IPS-NIHi11 (cell line): ENCODE data around the gene SEMA3D.
A peak's percentile ranks its signal among the peaks of the same experiment; 100 is the strongest.

ENCODE experiments used
- DNase-seq: peaks from one replicate; pipeline ENCODE4 v3.0.0; 2012; ENCODE audit warnings: mixed read lengths, low spot score

Gene SEMA3D

DNA sequence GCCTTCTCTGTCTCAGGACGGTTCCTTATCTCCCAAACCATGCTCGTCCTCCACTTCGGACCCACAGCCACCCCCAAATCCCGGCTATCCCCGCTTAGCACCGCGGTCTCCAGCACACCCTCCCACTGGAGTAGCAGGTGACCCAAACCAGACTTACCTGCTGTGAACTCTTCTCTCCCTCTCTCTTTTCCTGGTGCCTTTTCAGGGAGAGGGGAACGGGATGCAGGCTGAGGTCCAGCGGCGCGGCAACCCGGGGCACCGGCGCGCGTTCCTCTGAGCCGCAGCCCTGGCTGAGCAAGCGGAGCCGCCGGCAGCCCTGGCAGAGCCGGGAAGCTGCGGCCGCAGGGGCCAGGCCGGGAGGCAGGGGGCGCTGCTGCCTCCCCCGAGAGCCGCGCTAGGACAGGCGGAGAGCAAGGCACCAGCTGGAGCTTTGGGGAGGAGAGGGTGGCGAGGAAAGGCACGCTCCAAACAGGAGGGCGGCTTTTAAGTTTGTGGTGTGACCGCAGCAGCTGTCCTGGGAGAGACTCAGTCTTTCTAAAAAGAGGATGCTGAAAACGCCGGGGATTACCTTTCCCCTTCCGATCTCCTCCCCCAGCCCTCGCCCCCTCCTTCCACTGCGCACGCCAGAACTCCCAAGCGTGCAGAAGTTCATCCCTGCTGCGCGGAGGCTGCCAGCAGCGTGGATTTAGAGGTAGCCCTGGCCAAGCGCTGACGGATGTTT lies at the start of gene SEMA3D:
Gene SEMA3D, minus strand, starts transcription at position 536 of the 721 bp plus-strand sequence. CDS start 65,165 bp downstream, outside the sequence.
- DNase-seq: peak; percentile 88

DNA sequence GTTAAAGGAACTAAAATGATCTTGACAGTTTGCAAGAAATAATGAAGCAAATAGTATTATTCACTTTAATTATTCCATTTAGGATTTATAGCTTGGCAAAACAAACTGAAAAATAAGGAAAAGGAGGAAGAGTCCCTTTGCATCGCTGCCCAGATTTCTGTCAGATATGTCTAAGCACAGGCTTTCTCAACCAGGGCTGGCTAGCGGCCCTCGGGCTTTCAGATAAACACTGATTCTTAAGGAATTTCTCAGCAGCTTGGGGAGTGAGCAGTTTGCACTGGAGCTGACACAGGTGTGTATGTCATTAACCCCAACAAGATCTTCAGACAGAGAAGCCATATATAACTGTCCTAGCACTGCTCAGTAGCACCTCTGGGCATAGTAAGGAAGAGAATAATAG lies 47.9 kb upstream of the SEMA3D start:
- DNase-seq: no peak

DNA sequence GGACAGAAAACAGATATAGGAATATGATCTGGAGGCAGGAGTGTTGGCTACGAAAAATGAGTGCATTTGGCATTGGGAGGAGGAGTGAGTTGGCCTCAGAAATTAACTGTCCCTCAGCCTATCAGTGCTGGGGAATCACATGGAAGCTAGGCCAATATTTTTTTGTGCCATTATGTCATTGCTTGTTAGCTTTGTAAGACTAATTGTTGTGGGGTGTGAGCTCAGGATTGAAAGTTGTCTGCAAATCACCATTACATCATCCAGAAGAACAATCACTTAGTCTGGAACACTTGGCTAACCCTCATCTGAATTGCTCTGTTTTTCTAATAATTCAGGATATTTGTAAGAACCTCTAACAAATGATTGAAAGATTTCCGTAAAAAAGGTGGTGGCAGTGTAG lies 45.2 kb upstream of the SEMA3D start:
- DNase-seq: no peak

DNA sequence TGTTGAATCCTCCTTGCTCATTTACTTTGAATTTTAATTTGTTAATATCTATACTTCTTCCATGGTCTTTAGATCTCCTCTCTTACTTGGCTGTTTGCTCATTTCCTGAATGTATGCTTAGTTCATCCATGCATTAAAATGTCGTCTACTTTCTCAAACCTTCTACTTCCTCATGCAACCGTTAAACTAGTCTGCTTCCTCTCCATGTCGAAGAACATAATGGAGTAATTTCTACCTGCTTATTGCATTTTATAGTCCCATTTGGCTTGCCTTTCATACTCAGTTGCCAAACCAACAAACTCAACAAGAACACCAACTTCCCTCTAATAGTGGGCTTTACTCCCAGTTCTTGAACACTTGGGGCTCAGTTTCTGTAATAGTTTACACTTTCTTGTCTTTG lies 43.8 kb upstream of the SEMA3D start:
- no peak for DNase-seq

DNA sequence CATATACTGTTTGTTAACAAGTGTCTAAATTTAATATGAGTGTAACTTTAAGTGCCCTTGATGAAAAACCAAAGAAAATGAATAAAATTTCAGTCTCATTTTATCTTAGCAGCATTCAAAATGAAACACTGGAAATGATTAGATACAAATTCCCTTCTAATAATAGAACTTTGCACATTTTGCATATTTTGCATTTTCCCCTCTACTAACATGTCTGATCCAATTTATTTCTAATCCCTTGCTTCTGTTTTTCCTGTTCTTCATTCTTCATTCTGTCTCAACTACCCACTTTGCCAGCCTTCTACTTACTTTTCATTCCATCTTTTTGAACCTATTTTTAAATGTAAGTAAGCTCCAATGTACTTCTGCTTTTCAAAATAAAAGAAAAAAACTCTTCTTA lies 42.7 kb upstream of the SEMA3D start:
- no peak for DNase-seq

DNA sequence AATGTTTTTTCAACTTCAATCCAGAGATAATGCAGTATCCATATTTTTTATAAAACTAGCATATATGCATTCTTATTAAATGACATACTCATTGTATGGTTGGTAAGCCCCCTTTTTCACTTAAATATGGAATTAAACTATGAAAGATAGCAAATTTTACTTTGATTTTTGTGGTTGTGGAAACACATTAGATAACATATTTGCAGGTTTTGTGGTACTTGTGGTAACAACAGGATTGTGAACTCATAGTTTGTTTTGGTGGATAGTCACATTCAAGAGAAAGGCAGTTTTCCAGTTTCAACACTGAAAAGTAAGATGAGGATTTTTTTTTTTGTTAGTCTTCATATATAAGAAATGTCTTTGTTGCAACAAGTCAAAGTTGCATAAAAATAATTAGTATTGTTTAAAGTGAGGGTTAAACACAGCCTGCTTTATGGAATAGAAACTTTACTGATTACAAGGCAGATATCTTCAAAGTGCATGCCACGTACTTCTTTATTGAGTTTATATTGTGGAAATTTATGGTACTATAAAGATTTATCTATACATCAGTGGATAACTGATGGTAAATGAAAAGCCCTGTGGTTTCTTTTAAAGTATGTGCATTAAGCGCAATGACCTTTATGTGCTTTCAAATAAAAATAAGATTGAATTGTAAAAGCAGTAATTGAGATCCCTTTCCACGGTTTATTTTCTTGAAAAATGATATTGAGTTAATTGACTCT lies 39.7 kb upstream of the SEMA3D start:
- DNase-seq: no peak

DNA sequence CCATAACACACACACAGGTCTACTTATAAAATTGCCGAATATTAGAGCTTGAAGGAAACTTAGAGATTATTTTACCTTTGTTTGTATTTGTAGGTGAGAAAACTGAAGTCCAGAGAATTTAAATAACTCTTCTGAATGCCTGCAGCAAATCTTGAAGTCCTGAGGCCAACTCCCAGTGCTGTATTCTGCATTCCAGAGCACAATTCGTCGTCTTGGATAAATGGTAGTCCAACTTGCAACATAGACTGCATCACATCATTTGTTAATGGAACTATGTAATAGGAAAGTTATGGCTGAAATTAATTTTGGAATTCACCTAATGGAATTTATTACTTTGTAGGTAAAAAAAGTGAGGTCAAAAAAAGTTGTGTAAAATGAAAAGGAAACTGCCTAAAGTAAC lies 37.3 kb upstream of the SEMA3D start:
- no peak for DNase-seq

DNA sequence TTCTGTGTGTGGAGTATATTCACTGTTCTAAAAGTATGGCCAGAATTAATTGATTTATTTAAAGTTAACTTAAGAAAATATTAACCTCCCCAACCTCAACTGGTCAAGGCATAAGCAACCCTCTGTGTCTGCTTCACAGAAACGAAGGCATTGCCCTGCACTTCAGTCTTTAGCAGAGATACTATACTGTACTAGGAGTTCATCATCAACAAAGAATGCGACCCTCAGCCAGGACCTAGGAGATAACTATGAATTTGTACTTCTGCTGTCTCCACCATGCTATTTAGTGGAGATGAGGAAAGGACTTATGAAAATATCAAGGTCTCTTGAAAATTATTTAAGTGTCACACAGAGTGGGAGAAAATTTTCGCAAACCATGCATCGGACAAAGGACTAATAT lies 35.7 kb upstream of the SEMA3D start:
- no peak for DNase-seq

DNA sequence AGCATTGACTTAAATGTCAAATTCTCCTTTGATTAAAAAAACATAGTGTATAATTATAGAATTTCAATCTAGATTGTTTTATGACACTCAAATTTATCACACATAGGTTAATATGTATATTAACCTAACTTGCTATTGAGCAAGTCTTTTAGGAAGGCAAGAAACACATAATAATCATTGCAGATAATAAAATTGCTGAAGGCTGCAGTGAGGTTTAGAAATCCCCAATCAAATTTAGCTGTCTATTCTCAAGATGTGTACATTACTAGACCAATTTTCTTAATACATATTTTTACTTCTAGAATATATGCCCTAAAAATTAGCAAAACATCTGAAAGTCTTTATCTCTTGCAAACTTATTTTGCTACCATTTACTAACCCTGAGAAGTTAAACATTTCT lies 34.9 kb upstream of the SEMA3D start:
- no peak for DNase-seq

DNA sequence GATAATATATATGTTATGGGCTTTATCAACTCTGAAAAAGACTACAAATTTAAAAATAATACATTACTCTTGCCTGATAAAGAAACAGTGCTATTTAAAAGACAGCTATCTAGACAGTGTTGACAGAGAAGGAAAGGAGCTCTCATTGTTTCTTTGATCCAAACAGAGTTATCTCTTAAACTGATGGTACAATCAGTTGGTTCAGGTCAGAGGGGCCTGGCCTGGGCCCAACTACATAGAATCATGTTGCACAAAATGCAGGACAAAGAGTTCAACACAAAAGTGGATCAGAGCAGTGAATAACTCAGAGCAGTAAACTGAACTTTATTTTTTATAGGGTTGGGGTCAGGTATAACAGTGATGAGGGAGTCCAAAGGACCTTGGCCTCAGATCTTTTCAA lies 33.8 kb upstream of the SEMA3D start:
- no peak for DNase-seq

DNA sequence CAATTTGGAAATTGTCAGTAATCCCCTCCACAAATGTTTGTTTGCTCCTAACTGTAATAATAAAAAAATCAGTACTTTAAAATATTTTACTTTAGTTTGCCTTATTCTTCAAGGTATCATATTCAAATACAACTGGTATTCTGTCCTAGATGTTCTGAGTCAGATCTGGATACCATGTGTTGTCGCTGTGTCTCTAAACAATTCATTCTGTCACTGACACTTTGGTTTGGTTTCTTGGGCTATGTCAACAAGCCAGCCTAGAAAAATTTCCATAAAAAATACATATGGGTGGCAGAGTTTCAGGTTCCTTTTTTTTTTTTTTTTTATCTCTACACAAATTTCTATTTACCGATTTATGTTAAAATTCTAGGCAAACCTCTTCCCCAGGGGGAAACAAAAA lies 33.2 kb upstream of the SEMA3D start:
- no peak for DNase-seq

DNA sequence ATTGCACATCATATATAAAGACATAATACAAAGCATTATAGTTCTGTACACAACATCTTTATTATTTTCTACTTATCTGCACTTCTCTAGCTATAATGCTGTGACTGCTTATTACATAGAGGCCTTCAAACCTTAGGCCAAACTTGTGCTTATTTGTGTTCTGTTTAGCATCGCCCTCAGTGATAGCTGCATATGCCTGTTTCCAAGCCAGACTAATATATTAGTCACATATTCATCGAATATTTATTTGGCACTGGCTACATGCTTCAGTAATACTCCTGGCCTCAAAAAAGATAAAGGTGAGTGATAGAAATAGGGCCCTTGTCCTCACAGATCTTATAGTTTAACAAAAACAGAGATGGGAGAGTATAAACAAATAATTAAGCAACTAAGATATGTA lies 30.2 kb upstream of the SEMA3D start:
- no peak for DNase-seq

DNA sequence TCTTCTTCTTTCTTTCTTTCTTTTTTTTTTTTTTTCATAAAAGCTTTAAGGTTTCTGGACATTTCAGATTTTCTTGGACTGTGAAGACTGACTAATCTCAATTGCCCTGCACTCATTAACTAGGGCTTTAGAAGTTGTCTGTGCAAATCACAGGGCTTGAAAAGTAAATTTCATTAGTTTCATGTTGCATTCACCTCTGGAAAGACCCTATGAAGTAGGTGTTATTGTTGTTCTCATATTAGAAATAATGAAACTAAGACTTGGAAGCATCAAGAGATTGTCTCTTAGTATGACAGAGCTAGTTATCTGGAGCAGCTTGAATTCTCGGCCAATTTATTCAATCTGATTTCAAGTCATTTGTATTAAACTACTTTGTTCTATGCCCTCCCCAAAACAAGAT lies 28.2 kb upstream of the SEMA3D start:
- no peak for DNase-seq

DNA sequence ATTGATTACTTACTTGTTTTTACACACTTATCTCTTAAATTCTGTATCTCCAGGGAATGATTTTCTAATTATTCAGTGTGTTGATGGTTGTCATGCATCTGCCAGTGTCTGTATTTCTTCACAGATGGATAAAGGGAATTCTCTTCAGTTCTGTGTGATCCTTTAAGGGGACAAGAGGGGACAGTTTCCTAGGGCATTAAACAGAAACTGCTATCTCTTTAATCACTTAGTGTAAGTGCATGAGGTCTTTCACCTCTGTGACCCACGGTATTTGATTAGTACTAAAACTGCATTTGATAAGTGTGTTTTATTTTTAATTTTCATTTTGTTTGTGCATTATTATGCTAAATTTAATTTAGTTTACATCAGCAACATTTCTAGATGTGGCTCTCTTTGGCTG lies 26.6 kb upstream of the SEMA3D start:
- DNase-seq: no peak

DNA sequence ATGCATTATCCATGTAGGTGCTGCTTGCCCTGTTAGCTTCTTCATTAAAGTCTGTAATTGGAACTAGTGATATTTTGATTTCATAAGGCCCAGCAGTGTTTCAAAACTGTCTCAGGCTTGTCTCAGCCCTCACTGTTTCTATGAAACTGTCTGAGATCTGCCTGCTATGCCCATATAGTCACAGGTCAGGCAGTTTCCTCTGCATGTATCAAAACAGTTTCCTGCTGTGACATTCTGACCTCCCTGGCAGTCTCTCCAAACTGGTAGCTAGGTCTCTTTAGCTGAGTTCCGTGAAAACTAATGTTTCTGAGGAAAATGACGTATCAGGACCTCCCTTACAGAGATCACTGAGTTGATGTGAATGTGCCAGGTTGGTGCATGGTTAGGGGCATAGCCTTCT lies 18.9 kb upstream of the SEMA3D start:
- DNase-seq: no peak

DNA sequence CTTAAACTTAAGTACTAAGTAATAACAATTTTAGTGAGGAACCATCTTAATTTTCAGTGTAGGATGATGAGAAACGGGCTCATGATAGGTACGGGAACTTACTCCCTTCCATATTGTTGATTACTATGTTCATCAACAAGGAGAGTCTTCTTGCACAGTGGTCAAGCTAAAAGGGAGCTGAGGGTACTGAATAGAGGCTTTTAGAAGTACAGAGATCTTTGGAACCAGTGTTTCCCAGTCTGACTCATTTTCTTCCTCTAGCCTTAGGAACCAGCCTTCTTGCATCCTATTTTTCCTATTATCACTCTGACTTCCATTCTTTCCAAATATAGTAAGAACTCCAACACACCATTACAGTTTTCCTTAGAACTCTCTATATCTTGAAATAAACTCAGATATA lies 17.6 kb upstream of the SEMA3D start:
- no peak for DNase-seq

DNA sequence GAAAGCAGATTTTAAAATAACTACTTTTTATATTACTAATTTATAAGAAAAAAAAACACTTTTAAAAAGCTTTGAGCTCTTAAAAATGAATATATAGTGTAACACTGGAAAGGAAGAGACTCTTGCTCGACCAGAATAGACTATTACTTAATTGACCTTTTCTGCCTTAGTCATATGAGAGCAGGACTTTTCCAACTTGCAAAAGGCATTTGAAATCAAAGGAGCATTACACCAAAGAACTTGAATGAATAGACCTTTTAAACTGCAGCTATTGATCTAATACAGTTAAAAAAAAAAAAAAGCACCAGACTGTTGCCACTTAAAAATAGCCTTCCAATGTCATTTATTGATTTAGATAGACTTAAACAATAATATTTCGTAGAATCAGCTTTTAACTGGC lies 17.2 kb upstream of the SEMA3D start:
- no peak for DNase-seq

DNA sequence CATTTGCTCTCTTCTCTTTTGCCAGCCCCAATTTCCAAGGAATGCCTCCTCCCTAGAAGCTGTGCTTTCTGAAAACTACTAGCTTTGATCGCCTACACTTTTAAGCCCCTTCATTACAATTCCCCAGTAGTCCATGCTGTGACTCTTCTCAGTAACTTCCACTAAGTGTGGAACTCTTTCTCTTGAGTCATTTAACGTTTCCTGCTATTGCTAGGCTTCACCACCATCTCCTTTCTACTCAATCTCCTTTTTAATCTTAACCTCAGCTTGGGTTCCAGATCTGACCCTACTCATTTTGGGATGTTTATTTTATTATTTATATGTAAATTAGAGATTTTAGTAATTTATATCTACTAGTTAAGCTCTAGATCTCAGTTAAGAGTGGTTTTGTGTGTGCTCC lies 14.4 kb upstream of the SEMA3D start:
- DNase-seq: no peak

DNA sequence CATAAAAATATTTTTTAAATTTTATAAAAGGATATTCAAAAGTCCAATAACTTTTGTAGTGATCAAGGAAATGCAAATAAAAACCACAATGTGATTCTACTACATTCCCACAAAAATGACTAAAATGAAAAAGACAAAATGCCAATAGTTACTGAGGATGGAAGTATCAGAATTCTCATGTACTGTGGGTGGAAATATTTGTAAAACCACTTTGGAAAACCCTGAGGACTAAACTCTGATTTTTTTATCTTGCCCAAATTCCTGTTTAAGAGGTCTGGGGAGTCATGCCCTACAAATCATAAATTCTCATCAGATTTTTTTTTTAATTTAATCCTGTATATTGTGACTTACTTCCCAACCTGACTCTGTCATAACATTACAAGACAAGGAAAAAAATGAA lies 9.8 kb upstream of the SEMA3D start:
- DNase-seq: no peak

DNA sequence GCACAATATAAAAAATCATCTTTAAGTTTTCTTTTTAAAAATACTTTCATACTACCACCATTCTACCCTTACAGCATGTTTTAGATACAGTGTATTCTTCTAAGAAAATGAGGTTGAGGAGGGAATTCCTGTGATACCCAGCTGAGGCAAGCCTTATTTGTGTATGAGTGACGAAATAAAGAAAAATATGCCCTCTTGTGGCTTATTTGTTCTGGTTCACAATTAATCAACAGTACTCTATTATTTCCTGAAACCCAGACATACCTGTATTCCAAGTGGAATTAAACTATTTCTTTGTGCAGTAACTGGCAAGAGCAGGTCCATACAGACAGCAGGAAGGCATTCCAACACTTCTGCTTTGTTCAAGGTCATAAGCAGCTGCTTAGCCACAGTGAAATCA lies 4.5 kb upstream of the SEMA3D start:
- DNase-seq: peak; percentile 20

DNA sequence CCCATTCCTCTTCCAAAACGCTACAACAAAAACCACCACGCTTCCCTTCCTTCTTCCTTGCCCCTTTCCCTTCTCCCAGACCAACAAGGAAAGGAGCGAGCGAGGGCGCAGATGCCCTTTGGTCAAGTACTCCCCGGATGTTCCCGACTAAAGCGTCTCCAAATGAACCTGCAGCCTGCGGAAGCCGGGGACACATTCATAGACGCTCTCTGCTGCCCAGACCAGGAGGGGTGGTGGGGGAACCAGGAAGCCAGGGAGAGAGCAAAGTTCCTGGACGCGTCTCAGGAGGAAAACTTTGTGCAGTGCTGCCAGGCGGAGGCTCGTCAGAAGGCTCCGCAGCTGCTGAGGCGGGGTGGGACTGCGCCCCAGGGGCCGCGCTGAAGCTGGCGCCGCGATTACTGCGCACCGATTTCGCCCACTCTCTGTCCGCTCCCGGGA lies 754 bp downstream of the SEMA3D start:
- DNase-seq: peak; percentile 35

DNA sequence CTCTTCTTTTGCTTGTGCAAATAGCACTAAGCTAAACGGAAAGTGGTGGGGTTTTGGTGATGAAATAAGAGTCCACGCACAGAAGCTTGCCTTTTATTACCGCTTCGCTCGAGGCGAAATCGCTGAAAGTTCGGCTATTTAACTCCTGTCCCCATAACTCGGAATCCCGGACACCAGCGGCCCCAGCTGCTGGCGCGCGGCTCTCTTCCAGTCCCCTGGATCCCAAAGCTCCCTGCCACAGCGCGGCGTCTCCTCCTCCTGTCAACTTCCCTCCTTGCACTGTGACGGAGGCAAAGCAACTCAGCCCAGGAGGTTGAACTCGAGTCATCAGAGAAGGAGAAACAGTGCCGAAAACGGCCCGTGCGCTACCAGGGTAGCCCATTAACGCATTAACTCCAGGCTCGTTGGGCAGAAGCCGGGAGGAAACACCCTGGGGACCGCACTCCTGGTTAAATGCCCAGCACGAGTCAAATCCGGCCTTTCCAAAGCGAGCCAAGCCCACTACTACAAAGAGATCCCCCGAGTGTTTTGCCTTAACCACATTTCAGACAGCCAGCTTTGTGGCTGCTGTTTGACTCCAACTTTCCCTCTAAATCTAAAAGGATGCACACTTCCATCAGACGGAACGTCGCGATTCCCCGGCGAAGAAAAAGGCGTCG lies 1.3 kb downstream of the SEMA3D start:
- DNase-seq: peak; percentile 52
